Measurements from ENCODE around the gene CHCHD4.
A peak's percentile ranks its signal among the peaks of the same experiment; 100 is the strongest.

Gene CHCHD4

DNA sequence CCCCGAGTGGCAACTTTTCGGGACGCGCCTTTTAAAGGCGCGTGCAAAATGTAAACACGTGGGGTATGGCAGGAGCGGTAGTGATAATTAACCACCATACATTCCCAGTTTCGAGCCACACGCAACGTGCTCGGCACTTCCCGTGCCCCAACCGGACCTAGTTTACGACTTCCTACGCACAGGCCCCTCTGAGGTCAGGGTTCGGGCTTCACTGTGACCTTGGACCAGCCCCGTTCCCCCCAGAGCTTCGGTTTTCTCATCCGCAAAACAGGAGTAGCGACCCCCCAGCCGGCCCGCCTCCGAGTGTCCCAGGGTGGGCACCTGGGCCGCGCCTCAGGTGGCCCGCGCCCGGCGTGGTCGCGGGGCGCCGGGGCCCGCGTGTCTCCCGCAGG is 451 bp downstream of the CHCHD4 start:
- TF ChIP-seq TAF1 (IDR thresholded peaks at IDR 0.05; ENCODE audit: borderline replicate concordance, insufficient read depth, low read length) (peak; percentile 21; the same call in 1 of the 2 replicates), FOXP2 (optimal IDR thresholded peaks at IDR 0.05; ENCODE audit: borderline replicate concordance, extremely low read depth, extremely low read length, insufficient read depth) (no peak), POLR2AphosphoS5 (IDR thresholded peaks at IDR 0.05; ENCODE audit: low read depth, low read length) (0 out of 2 replicates have a peak, but pooled peaks have one; percentile 24), SIN3A (IDR thresholded peaks at IDR 0.05; ENCODE audit: borderline replicate concordance, insufficient read depth, low read length) (no peak)

DNA sequence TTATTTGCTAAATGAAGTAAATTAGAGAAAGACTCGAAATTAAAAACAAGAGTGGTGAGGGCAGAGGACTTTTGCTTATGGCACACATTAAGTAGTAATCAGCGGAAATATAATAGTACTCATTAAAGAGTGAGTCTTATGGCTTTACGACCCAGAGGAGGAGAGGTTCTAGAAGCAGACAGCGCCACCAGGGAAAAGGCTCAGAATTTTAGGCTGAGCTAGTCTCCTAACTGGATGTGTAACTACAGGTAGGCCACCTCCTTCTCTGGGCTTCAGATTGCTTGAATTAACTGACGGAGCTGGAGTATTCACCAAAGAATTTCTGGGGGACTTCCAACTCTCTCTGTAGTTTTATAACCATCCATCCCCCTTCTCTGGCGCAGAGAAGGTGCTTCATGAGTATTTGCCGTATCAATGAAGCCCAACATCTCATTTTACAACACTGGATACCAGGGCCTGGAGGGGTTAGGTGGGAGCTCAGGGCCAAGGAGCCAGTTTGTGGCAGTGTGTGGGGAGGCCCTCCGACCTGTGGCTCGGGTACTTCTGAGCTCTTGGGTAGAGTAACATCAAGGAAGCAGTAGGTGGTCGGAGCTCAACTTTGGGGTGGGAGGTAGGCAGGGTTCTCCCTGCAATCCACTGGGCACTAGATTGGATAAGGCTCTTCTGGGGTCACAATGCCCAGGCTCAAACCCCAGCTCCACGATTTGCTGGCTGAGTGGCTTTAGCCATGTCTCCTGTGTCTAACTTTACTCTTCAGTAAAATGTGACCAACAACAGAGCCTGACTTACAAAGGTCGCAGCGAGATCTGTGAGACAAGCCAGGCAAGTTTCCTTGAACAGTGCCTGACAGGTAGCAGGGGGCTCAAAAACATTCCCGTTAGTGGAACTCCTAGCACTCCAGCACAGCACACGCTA is 1.1 kb downstream of the CHCHD4 start:
- TF ChIP-seq TAF1 (IDR thresholded peaks at IDR 0.05; ENCODE audit: borderline replicate concordance, insufficient read depth, low read length) (no peak), SIN3A (IDR thresholded peaks at IDR 0.05; ENCODE audit: borderline replicate concordance, insufficient read depth, low read length) (no peak), REST (IDR thresholded peaks at IDR 0.05; ENCODE audit: insufficient read depth in 1 of 2, low read depth in 2 of 2, low read length in 2 of 2) (no peak), FOXP2 (optimal IDR thresholded peaks at IDR 0.05; ENCODE audit: borderline replicate concordance, extremely low read depth, extremely low read length, insufficient read depth) (no peak), POLR2AphosphoS5 (IDR thresholded peaks at IDR 0.05; ENCODE audit: low read depth, low read length) (no peak)

DNA sequence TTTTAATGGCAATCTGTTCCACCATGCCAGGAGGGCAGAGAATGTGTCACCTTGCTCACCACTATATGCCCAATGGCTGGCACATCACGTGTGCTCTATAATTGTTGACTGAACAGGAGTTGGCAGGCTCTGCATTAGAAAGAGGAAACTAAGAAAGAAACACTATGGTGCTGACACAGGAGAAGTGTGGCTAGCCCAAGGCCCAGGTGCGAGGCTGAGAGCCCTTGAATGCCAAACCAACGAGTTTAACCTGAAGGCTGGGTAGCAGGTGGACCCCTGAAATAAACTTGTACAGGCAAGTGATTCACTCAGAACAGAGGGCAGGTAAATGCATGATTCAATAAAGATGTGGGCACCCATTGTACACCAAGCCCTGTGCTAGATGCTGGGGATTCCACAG is 2.4 kb downstream of the CHCHD4 start:
- TF ChIP-seq REST (IDR thresholded peaks at IDR 0.05; ENCODE audit: insufficient read depth in 1 of 2, low read depth in 2 of 2, low read length in 2 of 2) (no peak), SIN3A (IDR thresholded peaks at IDR 0.05; ENCODE audit: borderline replicate concordance, insufficient read depth, low read length) (no peak), FOXP2 (optimal IDR thresholded peaks at IDR 0.05; ENCODE audit: borderline replicate concordance, extremely low read depth, extremely low read length, insufficient read depth) (no peak), POLR2AphosphoS5 (IDR thresholded peaks at IDR 0.05; ENCODE audit: low read depth, low read length) (no peak), TAF1 (IDR thresholded peaks at IDR 0.05; ENCODE audit: borderline replicate concordance, insufficient read depth, low read length) (no peak)

DNA sequence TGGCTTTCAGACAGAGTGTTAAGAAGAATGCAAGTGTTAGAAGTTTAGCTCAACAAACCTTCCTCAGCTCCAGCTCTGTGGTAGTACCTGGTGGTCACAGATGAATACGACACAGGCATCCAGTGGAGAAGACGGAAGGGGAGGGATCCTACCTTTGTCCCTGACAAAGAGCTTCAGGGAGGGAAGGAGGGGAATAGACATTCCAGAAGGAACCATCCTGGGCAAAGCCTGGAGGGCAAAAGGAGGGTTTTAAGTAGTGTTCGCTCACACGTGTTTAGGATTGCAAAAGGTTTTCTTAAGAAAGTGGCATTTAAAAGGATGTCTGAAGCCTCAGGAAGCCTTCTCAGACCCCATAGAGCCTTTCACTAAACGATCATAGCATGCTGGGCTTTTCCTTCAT is 2.8 kb downstream of the CHCHD4 start:
- no peak for TF ChIP-seq POLR2AphosphoS5 (IDR thresholded peaks at IDR 0.05; ENCODE audit: low read depth, low read length)

DNA sequence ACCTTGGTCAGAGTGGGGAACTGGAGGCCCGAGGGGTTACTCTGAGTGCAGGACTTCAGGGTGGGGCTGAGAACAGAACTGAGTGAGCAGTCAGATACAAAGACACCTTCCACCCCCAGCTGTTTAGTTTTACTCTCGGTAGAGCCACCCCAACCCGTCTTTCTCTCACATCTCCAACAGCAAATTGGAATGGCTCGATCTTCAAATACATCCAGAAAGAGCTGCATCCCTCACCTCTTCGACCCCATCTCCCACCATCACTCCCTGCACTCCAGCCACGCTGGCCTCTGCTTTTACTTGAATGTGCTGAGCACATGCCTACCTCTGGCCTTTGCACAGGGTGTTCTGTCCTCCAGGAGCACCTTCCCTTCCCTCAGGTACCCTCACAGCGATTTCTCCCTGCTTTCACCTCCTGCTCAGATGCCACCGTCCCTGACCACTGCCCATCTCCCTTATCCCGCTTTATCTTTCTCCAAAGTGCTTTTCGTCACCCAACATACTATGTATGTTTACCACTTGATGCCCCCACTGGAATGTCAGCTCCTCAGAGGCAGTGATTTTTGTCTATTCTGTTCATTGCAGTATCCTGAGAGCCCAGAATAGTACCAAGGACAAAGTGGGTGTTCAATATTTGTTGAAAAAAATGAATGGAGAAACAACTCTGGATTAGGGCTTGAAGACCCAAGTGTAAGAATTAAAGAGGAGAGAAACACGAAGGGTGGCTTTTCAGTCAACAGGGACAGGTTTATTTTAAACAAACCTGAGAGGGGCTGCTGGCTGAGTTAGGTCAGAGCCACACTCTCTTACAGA is 4.4 kb downstream of the CHCHD4 start:
- TF ChIP-seq TAF1 (IDR thresholded peaks at IDR 0.05; ENCODE audit: borderline replicate concordance, insufficient read depth, low read length), result no peak
- no peak for TF ChIP-seq FOXP2 (optimal IDR thresholded peaks at IDR 0.05; ENCODE audit: borderline replicate concordance, extremely low read depth, extremely low read length, insufficient read depth)
- TF ChIP-seq POLR2AphosphoS5 (IDR thresholded peaks at IDR 0.05; ENCODE audit: low read depth, low read length), result no peak
- TF ChIP-seq REST (IDR thresholded peaks at IDR 0.05; ENCODE audit: insufficient read depth in 1 of 2, low read depth in 2 of 2, low read length in 2 of 2), result no peak
- no peak for TF ChIP-seq SIN3A (IDR thresholded peaks at IDR 0.05; ENCODE audit: borderline replicate concordance, insufficient read depth, low read length)

Measured in PFSK-1 (cell line).